ENCODE results near the gene EPHB1. TPM values are rescaled to one million over a fixed set of nuclear protein-coding genes. Genes with fewer than 3 reads are reported as not detected.
"Not testable (repeated sequence)": the region's sequence is repeated elsewhere in the genome, so short reads cannot be mapped to it uniquely, and the experiment has no call there.

EPHB1 gene
- polyA plus RNA-seq, 3 donors = 5.1 to 6.2 (median 5.5) TPM

DNA sequence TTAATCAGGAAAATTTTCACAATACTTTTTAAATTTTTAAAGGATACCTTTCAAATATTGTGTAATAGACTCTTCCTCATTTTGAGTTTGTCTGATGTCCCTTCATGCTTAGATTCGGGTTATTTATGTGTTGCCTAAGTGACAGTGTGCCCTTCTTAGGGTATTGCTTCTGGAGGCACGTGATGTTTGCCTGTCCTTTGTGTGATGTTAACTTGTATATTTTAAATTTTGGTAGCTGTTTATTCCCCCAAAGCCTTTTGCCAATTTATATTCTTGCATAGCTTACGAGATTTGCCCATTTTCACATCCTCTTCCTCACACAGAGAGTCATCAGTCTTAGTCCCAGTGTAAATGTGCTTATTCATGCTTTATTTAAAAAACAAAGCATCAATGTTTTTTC is 433.1 kb downstream of the EPHB1 start:
- DNase-seq (ENCODE audit: extremely low read depth in 1 of 11, low read depth in 9 of 11, low spot score in 4 of 11) = no peak

- no peak for DNase-seq (ENCODE audit: extremely low read depth in 1 of 11, low read depth in 9 of 11, low spot score in 4 of 11)
These were observed 434.0 kb downstream of the EPHB1 start for GRCh38 chr3:135229018-135229495.

DNA sequence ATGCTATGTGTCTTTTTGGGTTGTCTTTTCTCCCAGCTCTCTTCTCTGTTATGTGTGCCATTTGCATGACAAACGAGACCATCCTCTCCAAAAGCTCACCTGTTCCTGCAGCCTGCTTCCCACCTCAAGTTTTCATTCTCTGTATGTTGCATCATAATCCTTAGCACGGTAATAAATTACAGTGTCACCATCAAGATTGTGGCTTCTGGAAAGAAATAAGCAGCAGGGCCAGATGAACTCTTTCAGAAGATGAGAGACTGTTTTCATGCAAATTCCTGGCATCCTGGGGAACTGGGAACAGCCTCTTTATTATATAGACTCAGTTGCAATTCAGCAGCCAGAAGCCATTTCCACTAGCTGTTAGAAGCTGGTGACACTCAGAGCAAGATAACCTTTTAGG is 436.7 kb downstream of the EPHB1 start:
- no peak for DNase-seq (ENCODE audit: extremely low read depth in 1 of 11, low read depth in 9 of 11, low spot score in 4 of 11)

- DNase-seq (ENCODE audit: extremely low read depth in 1 of 11, low read depth in 9 of 11, low spot score in 4 of 11) = no peak
These were observed 437.2 kb downstream of the EPHB1 start for GRCh38 chr3:135232226-135232625.

DNA sequence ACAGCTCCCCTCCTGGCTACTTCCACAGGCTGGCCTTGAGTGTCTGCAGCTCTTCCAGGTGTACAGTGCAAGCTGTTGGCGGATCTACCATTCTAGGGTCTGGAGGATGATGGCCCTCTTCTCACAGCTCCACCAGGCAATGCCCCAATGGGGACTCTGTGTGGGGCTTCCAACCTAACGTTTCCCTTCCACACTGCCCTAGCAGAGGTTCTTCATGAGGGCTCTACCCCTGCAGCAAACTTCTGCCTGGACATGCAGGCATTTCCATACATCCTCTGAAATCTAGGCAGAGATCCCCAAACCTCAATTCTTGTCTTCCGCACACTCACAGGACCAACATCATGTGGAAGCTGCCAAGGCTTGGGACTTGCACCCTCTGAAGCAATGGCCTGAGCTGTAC is 438.4 kb downstream of the EPHB1 start:
- not testable (repeated sequence) for DNase-seq (ENCODE audit: extremely low read depth in 1 of 11, low read depth in 9 of 11, low spot score in 4 of 11)

- DNase-seq (ENCODE audit: extremely low read depth in 1 of 11, low read depth in 9 of 11, low spot score in 4 of 11) = no peak
These were observed 440.5 kb downstream of the EPHB1 start for GRCh38 chr3:135235541-135235940.

DNA sequence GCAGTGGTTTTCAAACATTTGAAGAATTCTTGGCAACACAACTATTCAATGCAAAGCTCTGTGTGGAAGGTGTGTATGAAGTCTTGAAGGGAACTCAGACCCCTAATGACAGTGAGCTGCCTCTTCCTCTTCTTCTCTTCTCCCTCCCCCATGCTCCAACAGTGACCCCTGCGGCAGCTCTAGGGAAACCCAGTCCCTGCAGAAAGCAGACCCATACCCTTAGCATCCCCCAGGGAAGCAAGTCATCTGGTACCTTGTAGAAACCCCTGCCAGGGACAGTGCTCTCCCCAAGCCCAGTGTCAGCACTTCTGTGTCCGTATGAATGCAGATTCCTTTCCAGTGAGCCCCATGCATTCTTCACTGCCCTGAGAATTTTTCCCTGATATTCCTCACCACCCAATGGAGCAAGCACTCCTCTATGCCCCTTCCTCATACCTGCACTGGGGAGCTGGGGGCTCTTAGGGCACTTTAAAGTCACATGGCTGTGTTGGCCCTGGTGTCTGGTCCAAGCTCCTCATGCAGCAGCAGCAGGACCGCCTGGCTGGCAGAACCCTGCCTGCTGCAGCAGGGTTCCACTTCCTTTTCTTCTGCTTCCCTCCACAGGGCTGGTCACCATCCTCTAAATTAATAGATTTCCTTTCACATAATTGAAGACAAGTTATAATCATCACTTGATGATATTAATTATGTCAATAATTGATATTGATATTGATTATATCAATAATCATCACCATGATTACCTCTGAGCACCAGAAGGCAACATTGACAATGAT is 442.5 kb downstream of the EPHB1 start:
- no peak for DNase-seq (ENCODE audit: extremely low read depth in 1 of 11, low read depth in 9 of 11, low spot score in 4 of 11)

DNA sequence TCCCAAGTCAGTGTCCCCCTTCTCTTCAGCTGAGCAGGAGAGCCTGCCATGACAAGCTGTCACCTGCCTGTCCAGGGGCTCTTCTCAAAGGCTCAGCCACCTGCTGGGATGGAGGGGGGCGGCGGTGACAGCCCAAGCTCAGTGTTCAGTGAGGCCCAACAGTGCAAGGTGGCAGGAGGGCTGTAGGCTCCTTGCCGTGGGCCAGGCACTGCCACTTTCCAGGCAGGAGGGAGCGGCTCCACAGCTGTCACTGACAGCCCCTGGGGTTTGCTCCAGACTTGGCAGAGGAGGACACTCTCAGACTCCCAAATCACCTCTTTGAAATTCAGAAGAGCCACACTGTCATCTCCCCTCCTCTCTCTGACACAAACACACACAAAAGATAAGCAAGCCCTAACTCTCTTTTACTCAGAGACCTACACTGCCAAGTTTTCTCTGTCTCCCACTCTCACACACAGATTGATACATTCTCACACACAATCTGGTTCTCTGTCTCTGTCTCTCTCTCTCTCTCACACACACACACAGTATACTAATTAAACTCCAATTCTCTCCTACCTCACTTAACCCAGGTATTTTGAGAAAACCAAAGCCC is 443.3 kb downstream of the EPHB1 start:
- DNase-seq (ENCODE audit: extremely low read depth in 1 of 11, low read depth in 9 of 11, low spot score in 4 of 11) = no peak

DNA sequence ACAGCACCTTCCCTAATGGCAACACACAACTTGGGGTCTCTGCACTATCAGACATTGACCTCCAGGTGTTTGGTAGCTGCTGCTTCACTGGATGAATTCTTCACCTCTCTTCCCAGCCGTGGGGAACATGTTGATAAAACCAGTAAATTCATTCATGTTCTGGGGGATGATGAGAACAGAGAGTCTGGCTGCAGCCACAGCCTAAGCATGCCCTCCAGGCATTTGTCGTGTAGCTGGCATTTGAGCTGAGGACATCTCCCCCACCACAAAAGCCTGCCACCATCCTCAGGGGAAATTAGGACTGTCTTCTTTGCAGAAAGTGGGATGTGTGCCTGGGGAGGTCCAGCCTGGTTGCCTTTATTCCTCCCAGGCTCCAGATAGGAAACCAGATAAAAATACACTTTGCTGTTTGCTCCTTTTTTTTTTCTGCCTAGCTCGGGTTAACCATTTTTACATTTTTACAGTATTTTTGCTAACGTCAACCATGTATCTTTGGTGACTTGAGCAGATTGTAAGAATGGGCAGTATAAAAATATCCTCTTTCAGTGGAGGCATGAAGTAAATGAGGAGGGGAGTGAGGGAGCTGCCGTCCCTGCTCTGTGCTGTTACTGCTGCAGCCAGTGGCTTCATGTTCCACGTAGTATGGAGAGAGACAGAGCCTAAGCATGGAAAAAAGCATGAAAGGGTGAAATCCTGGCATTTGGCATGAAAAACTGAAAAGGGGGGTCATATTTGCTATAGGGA is 444.0 kb downstream of the EPHB1 start:
- DNase-seq (ENCODE audit: extremely low read depth in 1 of 11, low read depth in 9 of 11, low spot score in 4 of 11) = no peak

DNA sequence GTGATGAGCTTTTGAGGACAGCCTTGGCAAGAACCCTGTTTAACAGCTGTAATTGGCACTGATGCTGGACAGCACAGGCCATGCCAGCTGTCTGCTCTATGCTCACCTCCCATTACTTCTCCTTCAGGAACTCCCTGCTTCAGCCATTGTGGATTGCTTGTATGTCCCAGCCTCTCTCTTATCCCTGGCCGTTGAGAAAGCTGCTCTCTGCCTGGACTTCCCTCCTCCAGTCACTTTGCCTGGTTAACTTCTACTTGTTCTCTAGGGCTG is 444.5 kb downstream of the EPHB1 start:
- no peak for DNase-seq (ENCODE audit: extremely low read depth in 1 of 11, low read depth in 9 of 11, low spot score in 4 of 11)

GRCh38 chr3:135240426-135240825 is 445.4 kb downstream of the EPHB1 start:
- DNase-seq (ENCODE audit: extremely low read depth in 1 of 11, low read depth in 9 of 11, low spot score in 4 of 11) = no peak

DNA sequence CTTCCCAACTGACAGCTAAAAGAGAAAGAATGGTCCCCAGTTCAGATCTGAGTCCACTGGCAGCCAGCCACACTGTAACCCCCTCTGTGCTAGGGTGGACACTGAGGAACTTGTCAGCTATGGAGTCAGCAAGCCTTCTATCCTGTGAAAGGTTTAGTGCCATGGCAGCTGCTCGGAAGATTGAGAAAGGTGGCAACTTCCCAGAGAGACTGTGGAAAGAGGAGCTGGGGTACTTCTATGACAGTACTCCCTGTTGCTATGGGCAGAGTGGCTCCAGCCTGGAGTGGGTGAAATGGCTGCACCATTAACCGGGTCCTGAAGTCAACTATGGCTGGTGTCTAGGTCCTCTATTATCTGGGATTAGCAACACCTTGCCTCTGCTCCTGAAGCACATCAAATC is 447.2 kb downstream of the EPHB1 start:
- no peak for DNase-seq (ENCODE audit: extremely low read depth in 1 of 11, low read depth in 9 of 11, low spot score in 4 of 11)

DNA sequence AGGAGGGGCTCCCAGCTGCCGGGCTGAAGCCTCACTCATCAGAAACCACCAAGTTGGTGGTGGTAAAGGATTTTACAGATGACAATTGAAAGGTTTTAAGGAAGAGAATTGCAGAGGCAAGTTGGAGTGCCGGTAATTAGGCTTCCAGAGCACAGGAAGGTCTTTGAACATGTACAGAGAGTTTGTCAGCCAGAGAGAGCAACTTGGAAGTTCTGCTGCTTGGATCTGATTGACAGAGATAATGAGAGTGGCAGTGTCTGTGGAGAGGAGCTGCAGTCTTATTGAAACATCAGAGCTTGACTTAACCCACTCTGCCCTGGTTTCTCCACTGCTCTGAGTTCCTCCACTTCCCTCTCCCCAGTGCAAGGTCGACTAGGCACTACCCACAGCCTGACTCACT is 448.6 kb downstream of the EPHB1 start:
- DNase-seq (ENCODE audit: extremely low read depth in 1 of 11, low read depth in 9 of 11, low spot score in 4 of 11) = no peak

- no peak for DNase-seq (ENCODE audit: extremely low read depth in 1 of 11, low read depth in 9 of 11, low spot score in 4 of 11)
These were observed 451.0 kb downstream of the EPHB1 start for GRCh38 chr3:135246027-135246426.

DNA sequence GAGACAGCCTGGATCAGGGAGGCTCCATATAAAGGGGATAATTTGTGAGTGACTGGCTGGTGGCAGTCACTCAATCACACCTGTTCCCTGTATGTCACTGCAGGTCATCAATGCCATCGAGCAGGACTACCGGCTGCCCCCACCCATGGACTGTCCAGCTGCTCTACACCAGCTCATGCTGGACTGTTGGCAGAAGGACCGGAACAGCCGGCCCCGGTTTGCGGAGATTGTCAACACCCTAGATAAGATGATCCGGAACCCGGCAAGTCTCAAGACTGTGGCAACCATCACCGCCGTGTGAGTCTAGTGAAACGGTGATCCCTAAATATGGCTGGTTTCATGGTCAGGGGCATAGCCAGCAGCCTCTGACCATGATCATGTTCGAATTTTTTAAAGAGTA is 453.2 kb downstream of the EPHB1 start:
- no peak for DNase-seq (ENCODE audit: extremely low read depth in 1 of 11, low read depth in 9 of 11, low spot score in 4 of 11)

DNA sequence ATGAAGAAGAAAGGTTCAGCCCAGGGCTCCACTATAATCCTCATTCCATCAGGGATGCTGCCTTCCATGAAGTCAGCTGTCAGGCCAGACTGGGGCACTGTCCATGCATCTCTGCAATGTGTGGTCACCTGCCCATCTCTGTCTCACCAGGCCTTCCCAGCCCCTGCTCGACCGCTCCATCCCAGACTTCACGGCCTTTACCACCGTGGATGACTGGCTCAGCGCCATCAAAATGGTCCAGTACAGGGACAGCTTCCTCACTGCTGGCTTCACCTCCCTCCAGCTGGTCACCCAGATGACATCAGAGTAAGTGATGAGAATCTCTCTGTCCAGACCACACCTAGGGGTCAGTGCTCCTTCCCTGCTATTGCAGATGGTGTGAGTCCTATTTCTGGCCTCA is 454.1 kb downstream of the EPHB1 start:
- DNase-seq (ENCODE audit: extremely low read depth in 1 of 11, low read depth in 9 of 11, low spot score in 4 of 11) = no peak

DNA sequence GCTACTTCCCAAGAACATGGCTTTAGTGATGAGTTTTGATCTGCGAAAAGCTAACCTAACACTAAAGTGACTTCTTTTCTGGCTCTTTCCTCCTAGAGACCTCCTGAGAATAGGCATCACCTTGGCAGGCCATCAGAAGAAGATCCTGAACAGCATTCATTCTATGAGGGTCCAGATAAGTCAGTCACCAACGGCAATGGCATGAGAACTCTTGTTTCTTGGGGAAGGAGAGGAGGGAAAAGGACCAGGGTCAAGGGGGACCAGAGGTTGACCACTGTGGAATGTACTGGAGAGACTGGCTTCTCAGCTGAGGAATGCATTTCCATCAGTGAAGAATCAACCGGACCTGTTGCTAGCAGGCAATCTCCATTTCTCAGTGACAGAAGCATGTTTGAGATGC is 463.9 kb downstream of the EPHB1 start:
- DNase-seq (ENCODE audit: extremely low read depth in 1 of 11, low read depth in 9 of 11, low spot score in 4 of 11) = no peak

DNA sequence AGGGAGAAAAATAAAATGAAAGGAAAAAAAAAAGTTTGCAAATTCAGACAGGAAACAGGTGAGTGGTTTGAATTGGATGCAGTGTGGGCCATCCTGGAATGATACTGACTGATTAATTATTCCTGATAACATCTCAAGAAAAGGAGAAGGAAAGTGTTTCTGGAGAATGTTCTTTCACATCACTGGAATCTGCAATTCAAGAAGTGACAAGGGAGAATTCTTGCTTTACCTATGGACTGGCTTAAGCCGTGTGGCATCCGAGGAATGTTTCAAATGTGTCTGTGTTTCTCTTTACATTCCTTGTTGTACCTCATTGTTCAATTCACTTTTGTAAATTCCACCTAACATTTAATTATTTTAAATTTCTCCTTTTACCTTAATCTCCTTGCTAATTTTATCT is 465.0 kb downstream of the EPHB1 start:
- DNase-seq (ENCODE audit: extremely low read depth in 1 of 11, low read depth in 9 of 11, low spot score in 4 of 11) = no peak

GRCh38 chr3:135261214-135261775 is 466.2 kb downstream of the EPHB1 start:
- no peak for DNase-seq (ENCODE audit: extremely low read depth in 1 of 11, low read depth in 9 of 11, low spot score in 4 of 11)

- DNase-seq (ENCODE audit: extremely low read depth in 1 of 11, low read depth in 9 of 11, low spot score in 4 of 11) = no peak
These were observed 466.9 kb downstream of the EPHB1 start for GRCh38 chr3:135261916-135262315.
